Cardiac fibroblast (primary cell): ENCODE data around the gene ZNF716.
"Not testable (repeated sequence)": the region's sequence is repeated elsewhere in the genome, so short reads cannot be mapped to it uniquely, and the experiment has no call there.

Experiments
- DNase-seq, 2 donors: peaks; one replicate each; pipeline versions ENCODE4 v3.0.0 to v3.0.0-alpha.2; 2010; ENCODE audit warnings: low read depth in 2 of 2
- H3K4me3 ChIP-seq, 2 donors: replicated peaks in 1 of 2; 1 replicate in 1 of 2; 2 replicates in 1 of 2; pipeline ENCODE4 v1.5.1; 2011; ENCODE audit warnings: low read depth in 2 of 2, low read length in 2 of 2, mild to moderate bottlenecking in 2 of 2, moderate library complexity in 1 of 2
- TF ChIP-seq, protein P1 (sequence below): IDR thresholded peaks from one replicate; pipeline ENCODE4 v1.5.1; 2011; ENCODE audit warnings: low read depth, mild to moderate bottlenecking, low read length, inconsistent platforms

Gene ZNF716

DNA sequence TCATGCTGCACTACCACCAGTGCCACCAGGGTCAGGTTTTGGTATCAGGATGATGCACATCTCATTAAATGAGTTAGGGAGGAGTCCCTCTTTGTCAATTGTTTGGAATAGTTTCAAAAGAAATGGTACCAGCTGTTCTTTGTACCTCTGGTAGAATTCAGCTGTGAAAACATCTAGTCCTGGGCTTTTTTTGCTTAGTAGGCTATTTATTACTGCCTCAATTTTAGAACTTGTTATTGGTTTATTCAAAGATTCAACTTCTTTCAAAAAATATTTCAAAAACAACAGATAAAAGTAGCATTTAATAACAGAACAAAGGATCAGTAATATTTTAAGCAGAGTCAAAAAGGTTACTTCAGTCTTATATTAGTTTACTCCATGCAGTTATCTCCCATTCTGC is 6.4 kb upstream of the ZNF716 start:
- TF ChIP-seq, protein P1, sequence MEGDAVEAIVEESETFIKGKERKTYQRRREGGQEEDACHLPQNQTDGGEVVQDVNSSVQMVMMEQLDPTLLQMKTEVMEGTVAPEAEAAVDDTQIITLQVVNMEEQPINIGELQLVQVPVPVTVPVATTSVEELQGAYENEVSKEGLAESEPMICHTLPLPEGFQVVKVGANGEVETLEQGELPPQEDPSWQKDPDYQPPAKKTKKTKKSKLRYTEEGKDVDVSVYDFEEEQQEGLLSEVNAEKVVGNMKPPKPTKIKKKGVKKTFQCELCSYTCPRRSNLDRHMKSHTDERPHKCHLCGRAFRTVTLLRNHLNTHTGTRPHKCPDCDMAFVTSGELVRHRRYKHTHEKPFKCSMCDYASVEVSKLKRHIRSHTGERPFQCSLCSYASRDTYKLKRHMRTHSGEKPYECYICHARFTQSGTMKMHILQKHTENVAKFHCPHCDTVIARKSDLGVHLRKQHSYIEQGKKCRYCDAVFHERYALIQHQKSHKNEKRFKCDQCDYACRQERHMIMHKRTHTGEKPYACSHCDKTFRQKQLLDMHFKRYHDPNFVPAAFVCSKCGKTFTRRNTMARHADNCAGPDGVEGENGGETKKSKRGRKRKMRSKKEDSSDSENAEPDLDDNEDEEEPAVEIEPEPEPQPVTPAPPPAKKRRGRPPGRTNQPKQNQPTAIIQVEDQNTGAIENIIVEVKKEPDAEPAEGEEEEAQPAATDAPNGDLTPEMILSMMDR = no peak
- H3K4me3 ChIP-seq = no peak overlapping the region
- DNase-seq = no peak

DNA sequence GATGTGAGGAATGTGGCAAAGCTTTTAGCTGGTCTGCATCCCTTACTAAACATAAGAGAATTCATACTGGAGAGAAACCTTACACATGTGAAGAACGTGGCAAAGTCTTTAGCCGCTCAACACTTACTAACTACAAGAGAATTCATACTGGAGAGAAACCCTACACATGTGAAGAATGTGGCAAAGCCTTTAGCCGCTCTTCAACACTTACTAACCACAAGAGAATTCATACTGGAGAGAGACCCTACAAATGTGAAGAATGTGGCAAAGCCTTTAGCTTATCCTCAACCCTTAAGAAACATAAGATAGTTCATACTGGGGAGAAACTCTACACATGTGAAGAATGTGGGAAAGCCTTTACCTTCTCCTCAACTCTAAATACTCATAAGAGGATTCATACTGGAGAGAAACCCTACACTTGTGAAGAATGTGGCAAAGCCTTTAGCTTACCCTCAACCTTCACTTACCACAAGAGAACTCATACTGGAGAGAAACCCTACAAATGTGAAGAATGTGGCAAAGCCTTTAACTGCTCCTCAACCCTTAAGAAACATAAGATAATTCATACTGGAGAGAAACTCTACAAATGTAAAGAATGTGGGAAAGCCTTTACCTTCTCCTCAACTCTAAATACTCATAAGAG is 19.3 kb downstream of the ZNF716 start:
- not testable (repeated sequence) for DNase-seq

DNA sequence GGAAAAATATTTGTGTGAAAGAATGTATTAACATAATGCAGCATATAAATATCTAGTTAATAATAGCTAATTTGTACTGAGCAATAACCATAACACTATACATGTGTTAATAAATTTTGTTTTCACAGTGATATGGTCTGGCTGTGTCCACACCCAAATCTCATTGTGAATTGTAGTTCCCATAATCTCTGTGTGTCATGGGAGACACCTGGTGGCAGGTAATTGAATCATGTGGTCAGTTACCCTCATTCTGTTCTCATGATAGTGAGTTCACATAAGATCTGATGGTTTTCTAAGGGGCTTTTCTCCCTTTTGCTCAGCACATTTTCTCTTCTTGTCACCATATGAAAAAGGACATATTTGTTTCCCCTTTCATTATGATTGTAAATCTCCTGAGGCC is 30.3 kb downstream of the ZNF716 start:
- H3K4me3 ChIP-seq = not testable (repeated sequence)

More for the DNA sequence above, 19.3 kb downstream of the ZNF716 start:
- not testable (repeated sequence) for H3K4me3 ChIP-seq

GRCh38 chr7:57485022-57485421 is 35.0 kb downstream of the ZNF716 start:
- not testable (repeated sequence) for DNase-seq, H3K4me3 ChIP-seq

More for the DNA sequence above, 30.3 kb downstream of the ZNF716 start:
- not testable (repeated sequence) for DNase-seq

- H3K4me3 ChIP-seq = no peak overlapping the region
- TF ChIP-seq, protein P1 = no peak
- DNase-seq = no peak
Observed at GRCh38 chr7:57487957-57488356, 38.0 kb downstream of the ZNF716 start.

GRCh38 chr7:57495111-57495510 is 45.1 kb downstream of the ZNF716 start:
- H3K4me3 ChIP-seq, DNase-seq: not testable (repeated sequence)

DNA sequence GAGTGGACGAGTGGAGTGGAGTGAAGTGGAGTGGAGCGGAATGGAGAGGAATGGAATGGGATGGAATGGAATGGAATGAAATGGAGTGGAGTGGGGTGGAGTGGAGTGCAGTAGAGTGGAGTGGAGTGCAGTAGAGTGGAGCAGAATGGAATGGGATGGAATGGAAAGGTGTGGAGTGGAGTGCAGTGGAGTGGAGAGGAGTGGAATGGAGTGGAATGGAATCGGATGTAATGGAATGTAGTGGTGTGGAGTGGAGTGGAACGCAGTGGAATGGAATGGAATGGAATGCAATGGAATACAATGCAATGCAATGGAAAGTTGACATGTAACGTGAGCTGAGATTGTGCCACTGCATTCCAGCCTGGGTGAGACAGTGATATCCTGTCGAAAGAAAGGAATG is 46.4 kb downstream of the ZNF716 start:
- DNase-seq = no peak
- TF ChIP-seq, protein P1 = no peak
- no peak overlapping the region for H3K4me3 ChIP-seq

DNA sequence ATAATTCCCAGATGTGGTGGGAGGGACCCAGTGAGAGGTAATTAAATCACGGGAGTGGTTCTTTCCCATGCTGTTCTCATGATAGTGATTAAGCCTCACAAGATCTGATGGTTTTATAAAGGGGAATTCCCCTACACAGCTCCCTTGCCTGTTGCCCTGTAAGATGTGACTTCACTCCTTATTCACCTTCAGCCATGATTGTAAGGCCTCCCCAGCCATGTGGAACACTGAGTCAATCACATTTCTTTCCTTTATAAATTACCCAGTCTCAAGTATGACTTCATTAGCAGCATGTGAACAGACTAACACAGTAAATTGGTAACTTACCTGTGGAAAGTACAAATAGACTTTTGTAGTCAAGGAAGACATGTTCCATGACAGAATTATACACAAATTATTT is 55.2 kb downstream of the ZNF716 start:
- no peak overlapping the region for H3K4me3 ChIP-seq
- TF ChIP-seq, protein P1 = no peak

More for the DNA sequence above, 55.2 kb downstream of the ZNF716 start:
- DNase-seq = no peak
